GM23248 (cell line): ENCODE results near the gene RICTOR.
"Not testable (repeated sequence)": the region's sequence is repeated elsewhere in the genome, so short reads cannot be mapped to it uniquely, and the experiment has no call there.

ENCODE experiments used
- EZH2 ChIP-seq: fragments of 200-600 bp; sonication (generic); IDR thresholded peaks from 2 replicates; pipeline ENCODE4 v1.6.1; 2018; ENCODE audit warnings: antibody characterized with exemption, mild to moderate bottlenecking; ENCODE audit not compliant: insufficient read depth, poor library complexity, severe bottlenecking
- EZH2phosphoT487 ChIP-seq: fragments of 200-600 bp; sonication (generic); IDR thresholded peaks from 2 replicates; pipeline ENCODE4 v1.6.1; 2018; ENCODE audit warnings: antibody characterized with exemption, moderate library complexity, mild to moderate bottlenecking, low read depth; ENCODE audit not compliant: insufficient read depth

GRCh38 chr5:39034493-39034892, 39.7 kb downstream of the RICTOR start:
- TF ChIP-seq EZH2, EZH2phosphoT487: not testable (repeated sequence)
